Sigmoid colon (tissue), 4 donors: ENCODE data around the gene PLXNA1.

Experiments used
- CTCF ChIP-seq, 4 experiments: fragments of 450-650 bp in 3 of 4; fragments of 200-600 bp in 1 of 4; IDR thresholded peaks; one replicate each; pipeline ENCODE4 v1.5.1; 2016 to 2019; ENCODE audit warnings: antibody characterized with exemption in 4 of 4, mild to moderate bottlenecking in 3 of 4, moderate library complexity in 2 of 4
- EP300 ChIP-seq, 4 donors: sonication (generic); formaldehyde crosslinking; IDR thresholded peaks; one replicate each; pipeline ENCODE4 v1.6.1; 2017; ENCODE audit warnings: antibody characterized with exemption in 4 of 4
- POLR2A ChIP-seq, 2 donors: fragments of 450-650 bp; IDR thresholded peaks; one replicate each; pipeline ENCODE4 v1.6.1; 2016; ENCODE audit warnings: antibody characterized with exemption in 2 of 2, mild to moderate bottlenecking in 2 of 2, moderate library complexity in 2 of 2

DNA sequence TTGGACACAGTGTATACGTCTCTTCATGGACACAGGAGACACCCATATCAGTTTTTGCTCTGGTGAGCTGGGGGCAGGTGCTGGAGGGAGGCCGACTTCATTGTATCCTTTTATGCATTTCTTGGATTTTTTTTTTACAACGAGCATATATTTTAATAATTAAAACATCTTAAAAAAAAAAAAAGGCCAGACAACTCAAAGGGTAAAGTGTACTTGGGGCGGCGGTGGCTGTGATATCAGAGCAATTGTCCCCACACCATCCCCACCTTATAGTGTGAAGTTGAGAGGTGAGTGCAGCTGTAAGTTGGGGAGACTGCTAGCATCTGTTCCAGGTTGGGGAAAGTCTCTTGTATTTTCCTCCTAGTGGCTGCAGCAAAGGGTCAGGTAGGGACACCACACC, 12.0 kb upstream of the PLXNA1 start:
- no peak for TF ChIP-seq POLR2A (IDR thresholded peaks at IDR 0.05)
- TF ChIP-seq CTCF (IDR thresholded peaks at IDR 0.05), result no peak
- TF ChIP-seq EP300 (IDR thresholded peaks at IDR 0.05), result no peak
